Thyroid gland (tissue), 4 donors: ENCODE measurements around the gene VASN. TPM values are rescaled to one million over a fixed set of nuclear protein-coding genes. Genes with fewer than 3 reads are reported as not detected.

Experiments used
- DNase-seq, 2 donors: peaks; one replicate each; pipeline ENCODE4 v3.0.0-alpha.2; 2019
- H3K27ac ChIP-seq, 3 donors: fragments of 200-600 bp; sonication (generic); 1 replicate in 2 of 3; 2 replicates in 1 of 3; pipeline ENCODE4 v1.5.1; 2016 to 2019; ENCODE audit warnings: mild to moderate bottlenecking in 1 of 3, moderate library complexity in 1 of 3
- H3K27me3 ChIP-seq: fragments of 200-600 bp; sonication (generic); one replicate; pipeline ENCODE4 v1.5.1; 2019
- H3K36me3 ChIP-seq, 2 donors: fragments of 200-600 bp; sonication (generic); one replicate each; pipeline ENCODE4 v1.5.1; 2016 to 2019
- H3K4me1 ChIP-seq, 2 donors: fragments of 200-600 bp; sonication (generic); one replicate each; pipeline ENCODE4 v1.5.1; 2017 to 2019
- H3K4me3 ChIP-seq, 3 donors: fragments of 200-600 bp; sonication (generic); replicated peaks in 1 of 3; 1 replicate in 2 of 3; 2 replicates in 1 of 3; pipeline ENCODE4 v1.5.1; 2016; ENCODE audit warnings: mild to moderate bottlenecking in 1 of 3
- H3K9me3 ChIP-seq: fragments of 200-600 bp; sonication (generic); one replicate; pipeline ENCODE4 v1.5.1; 2017
- CTCF ChIP-seq, 6 experiments: fragments of 200-600 bp in 3 of 6; fragments of 450-650 bp in 3 of 6; sonication (generic) in 3 of 6; IDR thresholded peaks; one replicate each; pipeline ENCODE4 v1.5.1; 2016 to 2019; ENCODE audit warnings: antibody characterized with exemption in 6 of 6, mild to moderate bottlenecking in 2 of 6, inconsistent platforms in 1 of 6, moderate library complexity in 1 of 6
- POLR2A ChIP-seq, 2 donors: fragments of 450-650 bp; IDR thresholded peaks; one replicate each; pipeline ENCODE4 v1.6.1; 2017; ENCODE audit warnings: antibody characterized with exemption in 2 of 2, mild to moderate bottlenecking in 2 of 2, moderate library complexity in 1 of 2
- WGBS, 2 donors: methylation state at CpG; one replicate each; pipeline ENCODE4 v1.1.5; 2017; 5-methylcytosine and 5-hydroxymethylcytosine counted together
- intact Hi-C: fragments of 100-400 bp; cut with DNase I; formaldehyde crosslinking; loops from one replicate; pipeline ENCODE4 v1.15.1; 2023
- total RNA-seq, 4 donors: library from RNA; depleted of rRNA; stranded (reverse); fragments of >200 nt; gene quantifications; one replicate each; pipeline ENCODE4 v1.2.3, GENCODE V29; 2016

Gene VASN
- total RNA-seq, 4 donors from 2014 or later = 21.9 to 47.0 (median 28.8) TPM

GRCh38 chr16:4404247-4404966, 32.8 kb downstream of the VASN start:
- Histone ChIP-seq H3K27me3 (no peaks in the 10 kb centered on the region), H3K4me1 (peaks cover 0 to 6% of the 10 kb centered on the region in 2 donors), H3K27ac (no peak overlapping the region), H3K9me3 (no peaks in the 10 kb centered on the region), H3K4me3 (no peak overlapping the region), H3K36me3 (peaks cover 17 to 25% of the 10 kb centered on the region in 2 donors)
- intact Hi-C loops = loop anchor here (5.0 kb wide), 1 partner anchor 112 kb away; no protein-coding TSS in a partner anchor
- 82 to 88% methylated on average over 20 of the region's 20 CpGs for WGBS, 2 donors
- TF ChIP-seq CTCF (IDR thresholded peaks at IDR 0.05) (peak in 4 of 6 experiments; percentile 16 to 40 (median 31)), POLR2A (IDR thresholded peaks at IDR 0.05) (no peak)
- peak in 1 of 2 donors; percentile 34 for DNase-seq

GRCh38 chr16:4404967-4405696, 33.5 kb downstream of the VASN start:
- H3K27me3 ChIP-seq = no peaks in the 10 kb centered on the region
- H3K4me1 ChIP-seq = peaks cover 0 to 6% of the 10 kb centered on the region in 2 donors
- no peak overlapping the region for H3K27ac ChIP-seq
- intact Hi-C loops = loop anchor here (5.0 kb wide), 1 partner anchor 113 kb away; no protein-coding TSS in a partner anchor
- H3K9me3 ChIP-seq = no peaks in the 10 kb centered on the region
- DNase-seq = no peak
- WGBS, 2 donors = 85 to 89% methylated on average over 12 to 17 of the region's 24 CpGs
- H3K36me3 ChIP-seq = peaks cover 17 to 25% of the 10 kb centered on the region in 2 donors
- TF ChIP-seq POLR2A (IDR thresholded peaks at IDR 0.05) = no peak
- TF ChIP-seq CTCF (IDR thresholded peaks at IDR 0.05) = no peak
- no peak overlapping the region for H3K4me3 ChIP-seq

- no peak overlapping the region for H3K4me3 ChIP-seq
- H3K4me1 ChIP-seq = no peaks in the 10 kb centered on the region
- no peak for DNase-seq
- WGBS, 2 donors = 87 to 91% methylated on average over 9 to 12 of the region's 22 CpGs
- TF ChIP-seq CTCF (IDR thresholded peaks at IDR 0.05) (no peak), POLR2A (IDR thresholded peaks at IDR 0.05) (no peak)
- H3K9me3 ChIP-seq = no peaks in the 10 kb centered on the region
- H3K27ac ChIP-seq = no peak overlapping the region
- peaks cover 22 to 29% of the 10 kb centered on the region in 2 donors for H3K36me3 ChIP-seq
- intact Hi-C loops = no loop called here
- no peaks in the 10 kb centered on the region for H3K27me3 ChIP-seq
These were observed 36.1 kb downstream of the VASN start for GRCh38 chr16:4407543-4408322.

- no peak overlapping the region for H3K27ac ChIP-seq
- no peaks in the 10 kb centered on the region for H3K27me3 ChIP-seq
- H3K36me3 ChIP-seq = peaks cover 22 to 29% of the 10 kb centered on the region in 2 donors
These were observed 36.7 kb downstream of the VASN start for GRCh38 chr16:4408323-4408690.

More at GRCh38 chr16:4408323-4408690, 36.7 kb downstream of the VASN start:
- Histone ChIP-seq H3K4me3 (no peak overlapping the region), H3K9me3 (no peaks in the 10 kb centered on the region), H3K4me1 (no peaks in the 10 kb centered on the region)
- 91 to 96% methylated on average over 4 to 6 of the region's 10 CpGs for WGBS, 2 donors
- DNase-seq = no peak
- intact Hi-C loops = no loop called here
- TF ChIP-seq POLR2A (IDR thresholded peaks at IDR 0.05) (no peak), CTCF (IDR thresholded peaks at IDR 0.05) (no peak)
